NB4 (cell line): ENCODE results near the gene ERGIC2.

Experiments used
- DNase-seq: peaks from one replicate; pipeline ENCODE4 v3.0.0; 2010; ENCODE audit warnings: low read depth
- H3K4me3 ChIP-seq: one replicate; pipeline ENCODE4 v1.5.1; 2011; ENCODE audit warnings: mild to moderate bottlenecking, low read depth, low read length, moderate library complexity
- CTCF ChIP-seq: IDR thresholded peaks from one replicate; pipeline ENCODE4 v1.5.1; 2012; ENCODE audit warnings: low read depth, low read length
- MAX ChIP-seq: IDR thresholded peaks from 2 replicates; pipeline ENCODE4 v1.6.1; 2011; ENCODE audit warnings: low read depth, low read length
- MYC ChIP-seq: IDR thresholded peaks from 2 replicates; pipeline ENCODE4 v1.6.1; 2011; ENCODE audit warnings: low read depth, low read length
- POLR2A ChIP-seq: IDR thresholded peaks from 2 replicates; pipeline ENCODE4 v1.6.1; 2011; ENCODE audit warnings: mild to moderate bottlenecking; ENCODE audit not compliant: insufficient read length; ENCODE audit errors: extremely low read depth

ERGIC2 gene

DNA sequence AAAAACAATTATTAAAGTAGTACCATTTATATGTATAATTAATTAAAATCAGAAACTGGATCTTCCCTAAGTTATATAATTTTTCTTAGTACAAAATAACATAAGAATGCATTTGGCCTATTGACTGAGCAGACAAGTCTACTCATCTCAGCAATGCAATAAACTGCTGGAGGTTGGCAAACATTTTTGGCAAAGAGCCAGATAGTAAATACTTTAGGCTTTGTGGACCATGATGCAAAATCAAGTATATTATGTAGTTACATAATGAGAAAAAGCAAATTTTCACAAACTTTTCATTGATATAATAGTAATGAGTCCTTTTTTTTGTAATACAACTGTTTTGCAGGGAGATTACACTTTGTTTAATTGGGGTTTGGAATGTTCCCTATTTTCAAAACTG lies 30.9 kb downstream of the ERGIC2 start:
- TF ChIP-seq CTCF: no peak
- DNase-seq: peak; percentile 25
- no peak overlapping the region for H3K4me3 ChIP-seq

DNA sequence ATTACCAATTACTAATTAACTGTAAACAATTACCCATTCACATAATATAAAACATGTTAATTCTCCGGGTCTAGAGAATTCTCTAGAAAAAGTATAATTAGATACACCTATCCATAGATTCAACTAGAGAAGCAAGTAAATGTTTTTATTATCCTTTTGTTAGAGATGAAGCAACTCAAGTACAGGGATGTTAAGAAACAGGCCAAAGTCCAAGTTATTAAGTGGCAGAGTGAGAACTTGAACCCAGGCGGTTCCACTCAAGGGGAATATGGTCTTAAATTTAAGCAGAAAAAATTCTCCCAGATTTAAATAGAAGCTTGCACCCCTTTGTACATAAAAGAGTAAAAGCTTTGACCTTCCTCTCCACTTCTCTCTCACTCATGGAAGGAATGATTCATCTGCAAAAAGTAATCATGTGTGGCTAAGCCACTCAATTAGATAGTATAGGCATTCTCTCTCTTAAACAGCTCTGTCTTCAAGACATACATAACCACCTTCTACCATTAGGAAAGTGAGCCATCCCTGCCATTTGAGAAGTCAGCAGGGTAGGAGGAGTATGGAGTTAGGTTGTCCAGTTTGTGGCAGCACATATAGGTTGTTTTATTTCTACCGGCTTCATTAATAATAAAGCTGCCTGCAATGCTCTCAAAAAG lies 34.1 kb downstream of the ERGIC2 start:
- no peak for DNase-seq
- TF ChIP-seq MAX (no peak), POLR2A (no peak), MYC (no peak), CTCF (no peak)
- no peak overlapping the region for H3K4me3 ChIP-seq

DNA sequence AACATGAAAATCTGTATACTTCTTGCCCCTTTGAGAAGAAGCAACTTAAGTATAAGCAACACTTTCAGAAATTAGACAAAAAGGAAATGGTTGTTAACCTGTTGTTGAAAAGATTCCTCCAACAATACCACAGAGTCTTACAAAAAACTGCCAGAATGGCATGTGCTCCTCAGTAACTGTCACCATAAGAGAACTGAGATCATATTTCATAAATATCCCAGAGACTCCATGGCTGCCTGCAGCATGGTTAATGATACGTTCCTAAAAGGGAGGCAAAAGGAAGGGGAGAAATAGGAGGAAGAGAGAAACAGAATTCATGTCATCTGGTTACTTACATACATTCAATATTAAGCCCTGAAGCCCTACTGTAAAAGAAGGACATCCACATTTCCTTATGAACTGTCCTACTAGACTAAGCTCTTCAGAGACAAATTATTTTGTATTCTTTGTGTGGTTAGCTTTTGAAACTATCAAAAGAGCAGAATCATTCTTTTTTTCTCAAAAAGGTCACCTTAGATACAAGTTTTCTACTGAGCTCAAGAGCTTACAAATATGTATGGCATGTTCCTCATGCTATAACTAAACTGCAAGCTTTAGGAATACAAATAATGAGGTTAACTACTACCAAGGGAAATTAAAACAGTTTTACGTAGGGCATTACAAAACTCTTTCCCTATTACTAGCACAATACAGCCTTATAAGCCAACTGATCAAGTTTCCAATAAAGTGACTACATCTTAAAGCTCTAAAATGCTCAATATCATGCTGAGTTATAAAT lies 37.8 kb downstream of the ERGIC2 start:
- TF ChIP-seq MAX (no peak), POLR2A (no peak), MYC (no peak), CTCF (no peak)
- no peak for DNase-seq

DNA sequence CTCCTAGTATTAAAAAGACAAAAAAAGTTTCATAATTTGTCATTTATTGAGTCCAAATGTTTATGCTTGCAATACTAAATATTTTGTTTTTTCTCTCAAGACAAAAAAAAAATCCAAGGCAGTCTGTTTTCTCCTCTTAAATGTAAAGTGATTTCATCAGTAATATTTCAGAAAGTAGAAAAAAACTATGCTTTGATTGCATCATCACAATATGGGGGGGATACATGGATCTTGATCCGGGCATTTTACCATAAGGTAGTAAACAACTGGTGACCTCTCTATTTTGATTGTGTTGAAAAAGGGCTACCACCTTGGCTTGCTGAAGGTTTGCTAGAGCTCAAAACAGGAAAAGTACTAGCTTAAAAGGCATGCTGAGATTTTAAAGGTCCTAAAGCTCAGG lies 43.6 kb downstream of the ERGIC2 start:
- DNase-seq: no peak
- H3K4me3 ChIP-seq: no peak overlapping the region
- TF ChIP-seq CTCF (no peak), MAX (no peak), POLR2A (no peak), MYC (no peak)

More for the DNA sequence above, 37.8 kb downstream of the ERGIC2 start:
- H3K4me3 ChIP-seq: no peak overlapping the region

GRCh38 chr12:29334937-29335336 lies 46.0 kb downstream of the ERGIC2 start:
- DNase-seq: no peak
- no peak overlapping the region for H3K4me3 ChIP-seq
- no peak for TF ChIP-seq MAX
- no peak for TF ChIP-seq CTCF
- no peak for TF ChIP-seq POLR2A
- no peak for TF ChIP-seq MYC
